Progenitor cell of endocrine pancreas (in vitro differentiated cells): ENCODE results near the gene RALGAPA2. TPM values are rescaled to one million over a fixed set of nuclear protein-coding genes. Genes with fewer than 3 reads are reported as not detected.

Experiments
- DNase-seq: peaks from one replicate; pipeline ENCODE4 v3.0.0; 2021; ENCODE audit warnings: low spot score; ENCODE audit not compliant: unreplicated experiment
- H3K27ac Mint-ChIP-seq: 2 replicates; pipeline ENCODE4 v1.8.0; 2021; ENCODE audit warnings: mild to moderate bottlenecking, moderate library complexity, mixed read lengths
- H3K27me3 Mint-ChIP-seq: 2 replicates; pipeline ENCODE4 v1.8.0; 2021; ENCODE audit warnings: mixed read lengths
- H3K36me3 Mint-ChIP-seq: 2 replicates; pipeline ENCODE4 v1.8.0; 2022; ENCODE audit warnings: mixed read lengths; ENCODE audit not compliant: insufficient read depth
- H3K4me1 Mint-ChIP-seq: 2 replicates; pipeline ENCODE4 v1.8.0; 2021; ENCODE audit warnings: low read depth, mixed read lengths
- H3K4me3 Mint-ChIP-seq: 2 replicates; pipeline ENCODE4 v1.8.0; 2021; ENCODE audit warnings: low read depth, mild to moderate bottlenecking, moderate library complexity, mixed read lengths
- H3K9me3 Mint-ChIP-seq: 2 replicates; pipeline ENCODE4 v1.8.0; 2021; ENCODE audit warnings: low read depth, mixed read lengths
- CTCF ChIP-seq: fragments of 200-600 bp; sonication (generic); IDR thresholded peaks from one replicate; pipeline ENCODE4 v1.5.0; 2021; ENCODE audit warnings: antibody characterized with exemption, mild to moderate bottlenecking; ENCODE audit not compliant: unreplicated experiment
- total RNA-seq: library from RNA; stranded (reverse); gene quantifications from 2 replicates; pipeline ENCODE4 v1.2.1, GENCODE V29; 2021

RALGAPA2 gene
- total RNA-seq, 1 donor from 2014 or later, result 109 TPM

GRCh38 chr20:20371681-20372080, 340.8 kb downstream of the RALGAPA2 start:
- Mint-ChIP-seq H3K9me3 (no peaks in the 10 kb centered on the region), H3K4me3 (peak overlapping the region; percentile 63), H3K27me3 (peaks cover 78% of the 10 kb centered on the region), H3K27ac (no peak overlapping the region), H3K4me1 (peaks cover 6% of the 10 kb centered on the region), H3K36me3 (no peaks in the 10 kb centered on the region)
- DNase-seq, result no peak
- no peak for TF ChIP-seq CTCF

GRCh38 chr20:20371083-20371482, 341.4 kb downstream of the RALGAPA2 start:
- no peaks in the 10 kb centered on the region for H3K9me3 Mint-ChIP-seq
- no peak overlapping the region for H3K27ac Mint-ChIP-seq
- peaks cover 81% of the 10 kb centered on the region for H3K27me3 Mint-ChIP-seq
- no peak for DNase-seq
- H3K36me3 Mint-ChIP-seq, result no peaks in the 10 kb centered on the region
- peak overlapping the region; percentile 63 for H3K4me3 Mint-ChIP-seq
- H3K4me1 Mint-ChIP-seq, result peaks cover 7% of the 10 kb centered on the region
- TF ChIP-seq CTCF, result no peak

GRCh38 chr20:20370094-20370575, 342.3 kb downstream of the RALGAPA2 start:
- peak overlapping the region; percentile 79 for H3K4me3 Mint-ChIP-seq
- no peak for TF ChIP-seq CTCF
- peaks cover 81% of the 10 kb centered on the region for H3K27me3 Mint-ChIP-seq
- H3K36me3 Mint-ChIP-seq, result no peaks in the 10 kb centered on the region
- DNase-seq, result no peak
- H3K9me3 Mint-ChIP-seq, result no peaks in the 10 kb centered on the region
- peaks cover 10% of the 10 kb centered on the region for H3K4me1 Mint-ChIP-seq
- no peak overlapping the region for H3K27ac Mint-ChIP-seq

- peak overlapping the region; percentile 79 for H3K4me3 Mint-ChIP-seq
- no peak overlapping the region for H3K27ac Mint-ChIP-seq
- H3K4me1 Mint-ChIP-seq, result peaks cover 11% of the 10 kb centered on the region
- peak; percentile 44 for DNase-seq
- peak; percentile 39 for TF ChIP-seq CTCF
- peaks cover 79% of the 10 kb centered on the region for H3K27me3 Mint-ChIP-seq
- H3K9me3 Mint-ChIP-seq, result no peaks in the 10 kb centered on the region
- H3K36me3 Mint-ChIP-seq, result no peaks in the 10 kb centered on the region
Measured at GRCh38 chr20:20369250-20370093, 343.0 kb downstream of the RALGAPA2 start.

- Mint-ChIP-seq H3K36me3 (no peaks in the 10 kb centered on the region), H3K27ac (no peak overlapping the region), H3K4me3 (no peak overlapping the region), H3K4me1 (peaks cover 12% of the 10 kb centered on the region), H3K27me3 (peaks cover 77% of the 10 kb centered on the region), H3K9me3 (no peaks in the 10 kb centered on the region)
- TF ChIP-seq CTCF, result no peak
- peak; percentile 22 for DNase-seq
Measured at GRCh38 chr20:20368418-20369249, 343.8 kb downstream of the RALGAPA2 start.
